Muscle of leg (tissue), 11 donors: ENCODE results near the gene TSPAN12. TPM values are rescaled to one million over a fixed set of nuclear protein-coding genes. Genes with fewer than 3 reads are reported as not detected.

Source experiments
- DNase-seq: peaks from one replicate; pipeline ENCODE4 v3.0.0; 2013
- H3K27ac ChIP-seq: one replicate; pipeline ENCODE4 v1.5.1; 2013; ENCODE audit warnings: mild to moderate bottlenecking, low read length, control low read depth
- H3K27me3 ChIP-seq: one replicate; pipeline ENCODE4 v1.6.1; 2013; ENCODE audit warnings: low read length; ENCODE audit not compliant: control insufficient read depth, insufficient read depth
- H3K36me3 ChIP-seq: one replicate; pipeline ENCODE4 v1.6.1; 2013; ENCODE audit warnings: low read length; ENCODE audit not compliant: control insufficient read depth, insufficient read depth
- H3K4me1 ChIP-seq: one replicate; pipeline ENCODE4 v1.6.1; 2013; ENCODE audit warnings: low read length; ENCODE audit not compliant: control insufficient read depth, insufficient read depth
- H3K4me3 ChIP-seq: one replicate; pipeline ENCODE4 v1.5.1; 2013; ENCODE audit warnings: low read length, control low read depth
- H3K9me3 ChIP-seq: replicated peaks from 2 replicates; pipeline ENCODE4 v1.6.1; 2013; ENCODE audit warnings: low read depth, low read length; ENCODE audit not compliant: control insufficient read depth
- WGBS: methylation state at CpG from one replicate; pipeline ENCODE4 v1.1.5; 2013; ENCODE audit warnings: missing lambda C conversion rate; ENCODE audit not compliant: insufficient coverage; 5-methylcytosine and 5-hydroxymethylcytosine counted together
- polyA plus RNA-seq, 8 donors: library from polyadenylated mRNA; unstranded; fragments of 120-200 nt; gene quantifications; one replicate each; pipeline versions ENCODE4 v1.2.1 to v1.2.3, GENCODE V29; 2013; ENCODE audit warnings: inconsistent platforms in 1 of 8, low replicate concordance in 1 of 8; ENCODE audit not compliant: insufficient read length in 8 of 8, insufficient read depth in 1 of 8
- total RNA-seq: library from RNA; stranded (reverse); fragments of 120-200 nt; gene quantifications from one replicate; pipeline ENCODE4 v1.2.4, GENCODE V29; 2013

Gene TSPAN12
- total and polyA plus RNA-seq, 9 donors, result 46.0 to 82.6 (median 72.4) TPM

- Histone ChIP-seq H3K4me1 (peaks cover 8% of the 10 kb centered on the region), H3K36me3 (no peaks in the 10 kb centered on the region), H3K9me3 (no peaks in the 10 kb centered on the region), H3K27me3 (no peaks in the 10 kb centered on the region), H3K27ac (peak overlapping the region; percentile 96), H3K4me3 (peak overlapping the region; percentile 73)
- WGBS, result no CpG with 5 or more reads among the region's 5 CpGs
- no peak for DNase-seq
Observed at GRCh38 chr7:120856198-120856597, 1.7 kb downstream of the TSPAN12 start.

GRCh38 chr7:120852700-120853099 is 5.2 kb downstream of the TSPAN12 start:
- no peak overlapping the region for H3K4me3 ChIP-seq
- no peaks in the 10 kb centered on the region for H3K9me3 ChIP-seq
- no peak overlapping the region for H3K27ac ChIP-seq
- no peak for DNase-seq
- no peaks in the 10 kb centered on the region for H3K27me3 ChIP-seq
- peaks cover 5% of the 10 kb centered on the region for H3K36me3 ChIP-seq
- H3K4me1 ChIP-seq, result peaks cover 7% of the 10 kb centered on the region

- H3K36me3 ChIP-seq, result peaks cover 21% of the 10 kb centered on the region
- H3K27me3 ChIP-seq, result no peaks in the 10 kb centered on the region
- 10% methylated on average over 1 of the region's 2 CpGs for WGBS
- no peak overlapping the region for H3K4me3 ChIP-seq
- no peak for DNase-seq
- H3K27ac ChIP-seq, result no peak overlapping the region
- no peaks in the 10 kb centered on the region for H3K9me3 ChIP-seq
- peaks cover 2% of the 10 kb centered on the region for H3K4me1 ChIP-seq
Observed at GRCh38 chr7:120843109-120843508, 14.8 kb downstream of the TSPAN12 start.

- Histone ChIP-seq H3K9me3 (no peaks in the 10 kb centered on the region), H3K4me3 (no peak overlapping the region), H3K4me1 (no peaks in the 10 kb centered on the region), H3K27me3 (no peaks in the 10 kb centered on the region), H3K27ac (no peak overlapping the region), H3K36me3 (peaks cover 21% of the 10 kb centered on the region)
- no CpG with 5 or more reads among the region's 4 CpGs for WGBS
- no peak for DNase-seq
Observed at GRCh38 chr7:120842121-120842621, 15.8 kb downstream of the TSPAN12 start.

DNA sequence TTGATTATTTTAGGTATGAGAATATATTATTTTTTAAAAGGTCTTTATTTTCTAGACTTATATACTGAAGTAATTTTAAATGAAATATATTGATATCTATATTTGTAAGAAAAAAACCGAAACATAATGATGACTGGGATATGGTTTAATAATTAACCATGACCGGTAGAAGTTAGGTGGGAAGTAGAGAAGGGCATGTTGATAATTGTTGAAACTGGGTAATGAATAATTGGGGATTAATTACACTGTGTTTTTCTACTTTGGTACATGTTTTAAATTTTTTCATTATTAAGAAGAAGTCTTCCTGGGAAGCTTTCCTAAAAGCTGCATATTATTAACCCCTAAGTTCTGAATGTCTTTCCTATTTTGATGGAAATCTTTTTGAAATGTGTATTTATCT is 16.3 kb downstream of the TSPAN12 start:
- no peak overlapping the region for H3K4me3 ChIP-seq
- H3K36me3 ChIP-seq, result peaks cover 21% of the 10 kb centered on the region
- H3K4me1 ChIP-seq, result no peaks in the 10 kb centered on the region
- WGBS, result 100% methylated on average over 1 of the region's 2 CpGs
- no peaks in the 10 kb centered on the region for H3K9me3 ChIP-seq
- no peak overlapping the region for H3K27ac ChIP-seq
- no peak for DNase-seq
- H3K27me3 ChIP-seq, result no peaks in the 10 kb centered on the region

- H3K4me3 ChIP-seq, result no peak overlapping the region
- DNase-seq, result no peak
- peak overlapping the region; percentile 47 for H3K27ac ChIP-seq
- H3K4me1 ChIP-seq, result no peaks in the 10 kb centered on the region
- H3K27me3 ChIP-seq, result no peaks in the 10 kb centered on the region
- WGBS, result no CpG with 5 or more reads among the region's 6 CpGs
- peaks cover 15% of the 10 kb centered on the region for H3K36me3 ChIP-seq
- H3K9me3 ChIP-seq, result no peaks in the 10 kb centered on the region
Observed at GRCh38 chr7:120838281-120838682, 19.7 kb downstream of the TSPAN12 start.

GRCh38 chr7:120837599-120837998 is 20.3 kb downstream of the TSPAN12 start:
- no peak for DNase-seq
- no peaks in the 10 kb centered on the region for H3K9me3 ChIP-seq
- no peaks in the 10 kb centered on the region for H3K27me3 ChIP-seq
- 83% methylated on average over 1 of the region's 4 CpGs for WGBS
- no peak overlapping the region for H3K27ac ChIP-seq
- H3K36me3 ChIP-seq, result peaks cover 15% of the 10 kb centered on the region
- H3K4me3 ChIP-seq, result no peak overlapping the region
- no peaks in the 10 kb centered on the region for H3K4me1 ChIP-seq

DNA sequence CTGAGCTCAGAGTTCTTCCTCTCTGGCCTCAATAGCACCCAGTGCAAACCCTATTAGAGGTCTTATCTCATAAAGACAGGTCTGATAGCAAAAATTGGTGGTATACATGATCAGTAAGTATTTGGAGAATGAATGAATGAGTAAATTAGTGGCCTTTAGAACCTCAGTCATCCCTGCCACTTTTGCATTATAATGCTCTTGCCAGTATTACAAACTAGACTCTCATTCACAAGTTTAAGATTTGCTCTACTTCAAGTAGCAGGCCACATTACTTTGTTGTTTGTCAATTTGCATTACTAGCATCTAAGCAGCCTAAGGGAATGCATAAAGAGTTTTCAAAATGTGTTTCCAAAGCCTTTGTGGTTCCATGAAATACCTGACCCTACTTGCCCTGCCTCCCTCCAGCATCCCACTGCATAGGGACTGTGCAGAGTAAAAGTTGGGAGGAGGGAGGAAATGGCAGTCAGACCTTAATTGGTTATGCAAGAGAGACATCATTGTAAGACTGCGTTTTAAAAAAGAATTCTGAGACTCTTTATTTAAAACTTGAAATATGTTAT is 21.3 kb downstream of the TSPAN12 start:
- H3K4me1 ChIP-seq, result no peaks in the 10 kb centered on the region
- H3K36me3 ChIP-seq, result peaks cover 17% of the 10 kb centered on the region
- no peak overlapping the region for H3K4me3 ChIP-seq
- H3K9me3 ChIP-seq, result no peaks in the 10 kb centered on the region
- DNase-seq, result no peak
- no peak overlapping the region for H3K27ac ChIP-seq
- H3K27me3 ChIP-seq, result no peaks in the 10 kb centered on the region
- WGBS, result no CpG with 5 or more reads among the region's 1 CpG

DNA sequence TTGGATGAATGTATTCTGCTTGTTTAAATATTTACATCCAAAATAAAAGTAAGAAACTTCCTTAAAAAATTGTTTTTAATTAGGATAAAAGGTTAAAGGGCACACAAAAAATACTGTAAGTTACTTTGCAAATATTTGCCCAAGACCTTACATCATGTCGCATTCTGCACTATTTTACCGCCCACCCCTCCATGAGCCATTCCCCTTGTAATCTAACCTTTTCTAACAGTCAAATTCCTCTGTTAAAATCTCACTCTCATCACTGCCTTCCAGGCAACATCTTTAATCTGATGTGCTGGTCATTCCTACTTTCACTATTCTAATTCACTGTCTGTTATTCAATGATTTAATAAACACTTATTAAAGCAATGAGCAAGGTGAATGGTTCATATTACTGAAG is 23.2 kb downstream of the TSPAN12 start:
- no peak for DNase-seq
- WGBS, result 100% methylated on average over 2 of the region's 2 CpGs
- Histone ChIP-seq H3K4me1 (no peaks in the 10 kb centered on the region), H3K36me3 (peaks cover 15% of the 10 kb centered on the region), H3K27me3 (no peaks in the 10 kb centered on the region), H3K9me3 (no peaks in the 10 kb centered on the region), H3K4me3 (no peak overlapping the region), H3K27ac (no peak overlapping the region)

- peaks cover 13% of the 10 kb centered on the region for H3K36me3 ChIP-seq
Observed at GRCh38 chr7:120833546-120833945, 24.4 kb downstream of the TSPAN12 start.

GRCh38 chr7:120832803-120833202 is 25.1 kb downstream of the TSPAN12 start:
- no peak for DNase-seq
- Histone ChIP-seq H3K27ac (no peak overlapping the region), H3K4me1 (no peaks in the 10 kb centered on the region), H3K27me3 (no peaks in the 10 kb centered on the region), H3K36me3 (peaks cover 15% of the 10 kb centered on the region), H3K4me3 (no peak overlapping the region), H3K9me3 (no peaks in the 10 kb centered on the region)
- whole genome bisulfite sequencing, result no CpG with 5 or more reads among the region's 2 CpGs

More at GRCh38 chr7:120833546-120833945, 24.4 kb downstream of the TSPAN12 start:
- DNase-seq, result no peak
- Histone ChIP-seq H3K9me3 (no peaks in the 10 kb centered on the region), H3K4me3 (no peak overlapping the region), H3K4me1 (no peaks in the 10 kb centered on the region), H3K27me3 (no peaks in the 10 kb centered on the region), H3K27ac (no peak overlapping the region)
- no CpG with 5 or more reads among the region's 2 CpGs for WGBS
